Memory B cell (primary cell): Measurements from ENCODE around the gene IL17D.

Source experiments
- ATAC-seq: fragments of 150-1000 bp; cut with Tn5 transposase; 2 replicates; pipeline ENCODE4 v1.10.0; 2021; ENCODE audit warnings: low read depth, mild to moderate bottlenecking, moderate library complexity
- DNase-seq, 2 donors: peaks; one replicate each; pipeline ENCODE4 v3.0.0; 2022; ENCODE audit warnings: low spot score in 2 of 2
- H3K27ac Mint-ChIP-seq: one replicate; pipeline ENCODE4 v1.8.0; 2022; ENCODE audit warnings: mild to moderate bottlenecking, moderate library complexity, mixed read lengths
- H3K27me3 Mint-ChIP-seq: one replicate; pipeline ENCODE4 v1.8.0; 2022; ENCODE audit warnings: mixed read lengths
- H3K36me3 Mint-ChIP-seq: one replicate; pipeline ENCODE4 v1.8.0; 2022; ENCODE audit warnings: mild to moderate bottlenecking, mixed read lengths
- H3K4me1 Mint-ChIP-seq: one replicate; pipeline ENCODE4 v1.8.0; 2022; ENCODE audit warnings: mixed read lengths
- H3K4me3 Mint-ChIP-seq: one replicate; pipeline ENCODE4 v1.8.0; 2022; ENCODE audit warnings: mild to moderate bottlenecking, moderate library complexity, mixed read lengths
- H3K9me3 Mint-ChIP-seq: one replicate; pipeline ENCODE4 v1.8.0; 2022; ENCODE audit warnings: mixed read lengths

Gene IL17D

DNA sequence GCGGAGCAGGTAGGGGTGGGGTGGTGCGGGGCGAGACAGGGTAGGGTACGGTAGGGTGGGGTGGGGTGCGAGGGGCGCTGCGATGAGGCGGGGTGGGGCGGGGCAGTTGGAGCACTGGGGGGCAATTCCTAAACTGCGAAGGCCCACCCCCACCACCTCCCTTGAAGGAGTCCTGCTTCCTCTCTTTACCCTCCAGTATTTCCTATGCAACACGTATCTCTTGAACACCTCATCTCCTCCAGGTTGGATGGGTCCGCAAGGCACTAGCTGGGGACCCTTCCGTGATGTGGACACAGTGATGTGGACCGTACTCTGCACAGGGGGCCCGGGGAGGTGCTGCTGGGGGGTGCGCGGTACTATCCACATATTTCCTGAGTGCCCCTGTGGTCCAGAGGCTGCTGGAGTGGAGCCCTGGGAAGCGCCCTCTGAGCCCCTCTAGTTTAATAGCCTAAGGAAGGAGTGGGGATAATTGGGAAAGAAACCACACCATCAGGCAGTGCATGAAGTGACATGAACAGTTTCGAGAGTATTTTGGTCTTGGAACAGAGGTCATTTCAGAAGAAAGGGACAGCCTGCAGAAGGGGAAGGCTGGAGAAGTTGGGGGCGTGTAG lies 1.1 kb downstream of the IL17D start:
- Mint-ChIP-seq H3K36me3 (no peaks in the 10 kb centered on the region), H3K27me3 (peaks cover 7% of the 10 kb centered on the region), H3K4me3 (peak overlapping the region; percentile 73), H3K27ac (peak overlapping the region; percentile 2), H3K4me1 (peaks cover 3% of the 10 kb centered on the region), H3K9me3 (peaks cover 2% of the 10 kb centered on the region)
- no peak for ATAC-seq
- DNase-seq = no peak

DNA sequence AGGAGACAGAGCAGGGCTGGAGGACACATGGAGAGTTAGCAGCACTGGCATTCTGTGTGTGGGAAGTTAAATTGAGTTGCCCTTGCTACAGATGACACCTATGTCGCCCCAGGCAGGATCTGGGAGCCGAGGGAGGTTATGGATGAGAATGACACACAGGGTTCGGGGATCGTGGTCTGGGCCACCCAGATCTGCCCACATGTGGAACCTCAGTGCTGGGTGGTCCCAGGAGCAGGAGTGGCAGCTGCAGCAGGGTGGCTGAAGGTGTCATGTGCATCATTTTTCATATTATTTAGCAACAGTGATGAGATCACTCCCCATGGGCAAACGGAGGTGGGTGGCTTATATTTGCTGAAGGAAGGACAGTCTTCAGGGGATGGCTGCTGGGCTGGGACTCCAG lies 3.2 kb downstream of the IL17D start:
- Mint-ChIP-seq H3K9me3 (peaks cover 2% of the 10 kb centered on the region), H3K4me3 (no peak overlapping the region), H3K27me3 (no peaks in the 10 kb centered on the region), H3K36me3 (no peaks in the 10 kb centered on the region), H3K27ac (no peak overlapping the region), H3K4me1 (peaks cover 3% of the 10 kb centered on the region)
- DNase-seq = no peak
- no peak for ATAC-seq

DNA sequence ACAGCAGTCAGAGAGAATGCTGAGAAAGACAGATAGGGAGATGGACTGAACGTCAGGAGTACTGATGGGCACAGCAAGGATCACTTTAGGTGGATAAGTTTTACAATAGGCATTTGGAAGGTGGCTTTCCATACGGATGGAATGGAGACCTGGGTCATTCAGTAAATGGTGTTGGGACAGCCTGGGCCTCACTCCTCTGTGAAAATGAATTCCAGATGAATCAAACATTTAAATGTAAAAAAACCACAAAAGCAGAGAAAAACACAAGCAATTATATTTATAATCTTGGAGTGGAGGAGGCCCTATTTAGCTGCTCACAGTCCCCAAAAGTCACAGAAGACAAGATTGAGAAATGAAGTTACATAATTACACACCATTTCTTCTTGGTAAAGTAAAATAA lies 4.7 kb downstream of the IL17D start:
- Mint-ChIP-seq H3K4me1 (peaks cover 5% of the 10 kb centered on the region), H3K9me3 (peaks cover 2% of the 10 kb centered on the region), H3K4me3 (no peak overlapping the region), H3K36me3 (no peaks in the 10 kb centered on the region), H3K27ac (no peak overlapping the region), H3K27me3 (peaks cover 1% of the 10 kb centered on the region)
- ATAC-seq (no peak), DNase-seq (no peak)

DNA sequence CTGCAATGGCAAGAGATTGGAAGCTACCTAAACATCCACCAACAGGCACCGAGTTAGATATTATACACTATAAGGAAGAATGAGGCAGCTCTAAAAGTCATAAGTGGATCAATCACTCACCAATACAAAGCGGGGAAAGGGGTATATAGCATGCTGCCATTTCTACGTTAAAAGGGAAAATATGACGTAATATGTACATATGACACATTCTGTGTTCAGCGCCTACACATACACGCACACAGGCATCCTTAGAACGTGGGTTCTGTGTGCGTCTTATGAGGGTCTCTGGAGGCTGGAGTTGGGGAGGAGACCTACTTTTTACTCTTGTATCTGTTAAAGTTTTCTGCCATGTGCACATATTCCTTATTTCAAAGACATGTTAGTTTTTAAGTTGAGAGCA lies 5.9 kb downstream of the IL17D start:
- no peak for DNase-seq
- H3K36me3 Mint-ChIP-seq = no peaks in the 10 kb centered on the region
- no peak overlapping the region for H3K4me3 Mint-ChIP-seq
- peaks cover 2% of the 10 kb centered on the region for H3K9me3 Mint-ChIP-seq
- peaks cover 5% of the 10 kb centered on the region for H3K4me1 Mint-ChIP-seq
- no peak overlapping the region for H3K27ac Mint-ChIP-seq
- no peak for ATAC-seq
- H3K27me3 Mint-ChIP-seq = peaks cover 1% of the 10 kb centered on the region

- Mint-ChIP-seq H3K27me3 (peaks cover 1% of the 10 kb centered on the region), H3K4me3 (no peak overlapping the region), H3K4me1 (peaks cover 5% of the 10 kb centered on the region), H3K27ac (no peak overlapping the region), H3K9me3 (peaks cover 2% of the 10 kb centered on the region), H3K36me3 (no peaks in the 10 kb centered on the region)
- no peak for DNase-seq
- ATAC-seq = no peak
Observed at GRCh38 chr13:20709782-20710181, 6.3 kb downstream of the IL17D start.

GRCh38 chr13:20711301-20712044 lies 8.0 kb downstream of the IL17D start:
- H3K27ac Mint-ChIP-seq = no peak overlapping the region
- no peaks in the 10 kb centered on the region for H3K36me3 Mint-ChIP-seq
- peaks cover 1% of the 10 kb centered on the region for H3K27me3 Mint-ChIP-seq
- ATAC-seq (no peak), DNase-seq (no peak)
- H3K9me3 Mint-ChIP-seq = peaks cover 1% of the 10 kb centered on the region
- no peak overlapping the region for H3K4me3 Mint-ChIP-seq
- peaks cover 5% of the 10 kb centered on the region for H3K4me1 Mint-ChIP-seq

DNA sequence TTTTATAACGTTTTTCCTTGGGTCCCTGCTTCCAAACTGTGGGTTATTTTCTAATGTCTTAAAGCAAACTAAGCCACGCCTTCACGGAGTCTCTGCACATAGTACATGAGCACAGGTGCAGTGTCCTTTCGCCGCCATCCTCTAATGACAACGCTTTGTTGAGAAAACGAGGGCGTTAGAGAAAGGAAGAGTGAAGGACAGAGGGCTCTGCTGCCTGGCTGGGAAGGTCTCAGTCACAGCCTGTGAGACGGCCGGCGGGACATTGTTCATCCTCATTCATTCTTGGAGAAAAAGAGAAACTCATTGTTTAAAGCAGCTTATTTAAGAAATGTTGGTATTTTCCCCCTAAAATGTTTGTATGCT lies 9.5 kb downstream of the IL17D start:
- H3K4me1 Mint-ChIP-seq = peaks cover 5% of the 10 kb centered on the region
- peaks cover 1% of the 10 kb centered on the region for H3K27me3 Mint-ChIP-seq
- H3K36me3 Mint-ChIP-seq = no peaks in the 10 kb centered on the region
- DNase-seq = no peak
- H3K27ac Mint-ChIP-seq = no peak overlapping the region
- no peak for ATAC-seq
- H3K4me3 Mint-ChIP-seq = no peak overlapping the region
- H3K9me3 Mint-ChIP-seq = no peaks in the 10 kb centered on the region

DNA sequence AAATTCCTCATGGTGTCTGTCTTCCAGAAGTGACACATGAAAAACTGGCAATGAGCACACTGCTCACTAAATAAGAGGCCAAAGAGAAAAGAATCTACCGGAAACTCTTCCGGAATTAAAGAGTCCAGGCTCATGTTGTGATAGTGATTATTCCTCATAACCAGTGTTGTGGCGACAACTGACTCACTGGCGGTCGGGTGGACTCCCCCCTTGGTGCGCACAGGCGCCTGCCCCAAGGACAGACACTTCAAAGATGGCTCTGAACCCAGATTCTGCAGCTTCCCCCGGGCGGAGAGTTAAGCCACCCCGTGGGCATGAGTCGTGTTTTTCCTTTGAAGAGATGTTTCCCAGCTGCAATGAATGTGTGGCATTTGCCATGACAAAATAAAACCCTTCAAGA lies 10.3 kb downstream of the IL17D start:
- DNase-seq = no peak
- H3K27ac Mint-ChIP-seq = no peak overlapping the region
- H3K4me3 Mint-ChIP-seq = no peak overlapping the region

GRCh38 chr13:20714161-20714560 lies 10.7 kb downstream of the IL17D start:
- no peaks in the 10 kb centered on the region for H3K36me3 Mint-ChIP-seq
- no peak overlapping the region for H3K27ac Mint-ChIP-seq
- H3K27me3 Mint-ChIP-seq = peaks cover 1% of the 10 kb centered on the region
- no peak overlapping the region for H3K4me3 Mint-ChIP-seq
- DNase-seq = no peak
- H3K9me3 Mint-ChIP-seq = no peaks in the 10 kb centered on the region
- no peak for ATAC-seq
- H3K4me1 Mint-ChIP-seq = peaks cover 5% of the 10 kb centered on the region

More for the DNA sequence above, 10.3 kb downstream of the IL17D start:
- Mint-ChIP-seq H3K27me3 (peaks cover 1% of the 10 kb centered on the region), H3K4me1 (peaks cover 5% of the 10 kb centered on the region), H3K36me3 (no peaks in the 10 kb centered on the region), H3K9me3 (no peaks in the 10 kb centered on the region)
- no peak for ATAC-seq

DNA sequence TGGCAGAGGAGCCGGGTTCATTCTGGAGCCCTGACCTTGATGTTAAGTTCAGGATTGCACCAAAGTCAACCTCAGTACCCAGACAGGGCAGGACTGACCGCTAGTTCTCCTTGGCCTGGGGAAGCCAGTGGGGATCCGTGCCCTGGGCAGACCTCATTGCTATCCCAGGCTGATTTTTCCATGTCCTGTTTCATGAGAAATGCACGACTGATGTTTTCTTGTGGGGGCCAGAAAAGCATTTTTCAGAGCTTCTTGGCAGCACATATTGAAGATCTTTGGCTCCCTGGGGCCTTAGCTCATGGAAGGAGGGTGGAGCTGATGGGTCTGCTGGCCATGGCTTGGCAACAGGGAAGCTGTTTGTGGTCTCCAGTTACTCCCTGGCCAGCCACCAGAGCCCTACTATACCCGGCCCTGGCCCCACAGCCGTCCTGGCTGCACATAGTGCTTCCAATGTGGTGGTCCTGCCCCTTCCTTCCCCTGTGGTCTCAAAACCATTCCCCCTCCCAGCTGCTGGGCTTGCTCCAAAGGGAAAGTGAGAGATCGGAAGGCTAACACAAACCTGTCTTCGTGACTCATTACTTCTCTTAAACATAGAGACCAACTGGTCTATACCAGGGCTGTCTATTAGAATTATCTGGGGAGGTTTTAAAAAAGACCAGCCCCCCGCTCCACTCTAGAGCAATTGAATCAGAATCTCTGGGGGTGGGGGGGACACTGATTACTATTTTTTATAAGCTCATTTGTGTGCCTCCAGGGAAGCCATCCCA lies 11.2 kb downstream of the IL17D start:
- no peak overlapping the region for H3K27ac Mint-ChIP-seq

DNA sequence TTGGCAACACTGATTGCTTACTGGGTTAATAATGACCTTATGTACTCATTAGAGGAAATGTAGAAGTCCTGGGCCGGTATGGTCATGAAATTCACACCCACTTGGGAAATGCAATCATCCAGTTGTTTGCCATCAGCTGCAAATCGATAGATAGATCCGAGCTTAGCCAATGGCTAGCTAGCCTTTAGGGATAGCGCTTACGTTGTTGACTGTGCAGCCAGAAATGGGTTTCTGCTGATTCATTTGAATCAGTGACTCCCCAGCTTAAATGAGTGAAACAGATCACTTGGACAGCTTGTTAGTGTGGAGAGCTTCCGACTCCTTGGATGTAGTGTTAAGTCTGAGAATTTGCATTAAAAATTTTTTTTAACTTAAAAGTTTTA lies 11.8 kb downstream of the IL17D start:
- peaks cover 5% of the 10 kb centered on the region for H3K4me1 Mint-ChIP-seq
- H3K9me3 Mint-ChIP-seq = no peaks in the 10 kb centered on the region
- peaks cover 1% of the 10 kb centered on the region for H3K27me3 Mint-ChIP-seq
- H3K4me3 Mint-ChIP-seq = no peak overlapping the region
- DNase-seq (no peak), ATAC-seq (no peak)
- H3K36me3 Mint-ChIP-seq = no peaks in the 10 kb centered on the region
- no peak overlapping the region for H3K27ac Mint-ChIP-seq

More for the DNA sequence above, 11.2 kb downstream of the IL17D start:
- H3K9me3 Mint-ChIP-seq = no peaks in the 10 kb centered on the region
- peaks cover 5% of the 10 kb centered on the region for H3K4me1 Mint-ChIP-seq
- no peak for DNase-seq
- no peak for ATAC-seq
- peaks cover 1% of the 10 kb centered on the region for H3K27me3 Mint-ChIP-seq
- H3K4me3 Mint-ChIP-seq = no peak overlapping the region
- H3K36me3 Mint-ChIP-seq = no peaks in the 10 kb centered on the region

GRCh38 chr13:20716951-20717350 lies 13.5 kb downstream of the IL17D start:
- peaks cover 7% of the 10 kb centered on the region for H3K4me1 Mint-ChIP-seq
- no peaks in the 10 kb centered on the region for H3K36me3 Mint-ChIP-seq
- no peaks in the 10 kb centered on the region for H3K9me3 Mint-ChIP-seq
- peaks cover 6% of the 10 kb centered on the region for H3K27me3 Mint-ChIP-seq
- no peak overlapping the region for H3K27ac Mint-ChIP-seq
- no peak overlapping the region for H3K4me3 Mint-ChIP-seq
- ATAC-seq = no peak
- no peak for DNase-seq

DNA sequence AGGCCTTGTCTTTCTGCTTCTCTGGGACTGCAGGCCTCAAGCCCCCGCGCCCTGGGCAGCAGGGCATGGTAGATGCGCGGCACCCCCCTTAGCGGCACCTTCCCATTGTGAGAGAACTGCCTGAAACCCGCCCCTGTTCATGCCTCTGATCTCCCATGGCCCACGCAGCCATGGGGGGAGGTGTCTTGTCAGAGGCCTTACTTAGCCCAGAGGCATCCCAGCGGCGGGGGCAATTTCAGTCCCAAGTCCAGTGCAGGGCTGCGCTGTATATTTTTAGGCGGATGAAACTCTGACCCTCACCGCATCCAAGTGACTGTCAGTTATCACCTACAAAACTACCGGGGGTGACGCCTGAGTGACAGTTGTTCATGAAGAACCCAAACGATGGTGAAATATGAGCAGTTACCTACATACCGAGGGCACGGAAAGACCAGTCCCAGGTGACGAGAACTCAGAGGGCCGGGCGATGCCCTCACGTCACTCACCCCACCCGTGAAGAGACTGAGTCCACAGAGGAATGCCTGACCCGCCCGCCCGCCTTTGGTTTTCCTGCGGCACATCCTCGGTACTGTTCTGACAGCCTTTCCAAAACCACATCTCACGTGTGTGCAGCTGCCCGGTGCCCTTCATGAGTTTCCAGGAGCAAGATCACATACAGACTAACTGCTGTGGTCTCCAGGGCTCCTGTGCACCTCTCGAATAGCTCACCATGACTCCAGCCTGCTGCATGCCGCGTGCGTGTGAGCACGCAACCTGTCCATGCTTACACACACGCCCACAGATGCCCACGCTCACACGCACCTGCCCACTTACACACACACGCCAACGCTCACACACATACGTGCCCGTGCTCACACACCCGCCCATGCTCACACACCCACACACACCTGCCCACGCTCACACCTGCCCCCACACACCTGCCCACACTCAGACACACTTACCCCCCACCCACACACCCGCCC lies 14.4 kb downstream of the IL17D start:
- no peaks in the 10 kb centered on the region for H3K36me3 Mint-ChIP-seq
- H3K27me3 Mint-ChIP-seq = peaks cover 6% of the 10 kb centered on the region
- peaks cover 3% of the 10 kb centered on the region for H3K4me1 Mint-ChIP-seq
- DNase-seq (no peak), ATAC-seq (no peak)
- no peak overlapping the region for H3K27ac Mint-ChIP-seq
- H3K4me3 Mint-ChIP-seq = no peak overlapping the region
- H3K9me3 Mint-ChIP-seq = no peaks in the 10 kb centered on the region
